MM.1S (cell line): ENCODE measurements around the gene M6PR.

ENCODE experiments used
- DNase-seq: peaks from one replicate; pipeline ENCODE4 v3.0.0-alpha.2; 2015
- H2AFZ ChIP-seq: fragments of 300-600 bp; sonication (generic); 2 replicates; pipeline ENCODE4 v1.6.0; 2016; ENCODE audit warnings: antibody characterized with exemption, low read length
- H3F3A ChIP-seq: fragments of 300-600 bp; sonication (generic); 2 replicates; pipeline ENCODE4 v1.6.1; 2016; ENCODE audit warnings: mild to moderate bottlenecking, antibody characterized with exemption, low read length, moderate library complexity, mixed read lengths; ENCODE audit not compliant: insufficient read depth
- H3K27ac ChIP-seq: fragments of 300-600 bp; sonication (generic); 2 replicates; pipeline ENCODE4 v1.5.1; 2016; ENCODE audit warnings: mild to moderate bottlenecking, low read length
- H3K27me3 ChIP-seq: fragments of 300-600 bp; sonication (generic); replicated peaks from 2 replicates; pipeline ENCODE4 v1.6.0; 2016; ENCODE audit warnings: low read length; ENCODE audit not compliant: insufficient read depth
- H3K36me3 ChIP-seq: fragments of 300-600 bp; sonication (generic); replicated peaks from 2 replicates; pipeline ENCODE4 v1.6.1; 2016; ENCODE audit warnings: mild to moderate bottlenecking, low read length, mixed read lengths; ENCODE audit not compliant: insufficient read depth
- H3K4me1 ChIP-seq: fragments of 300-600 bp; sonication (generic); 2 replicates; pipeline ENCODE4 v1.6.1; 2016; ENCODE audit warnings: low read length, mixed read lengths
- H3K4me2 ChIP-seq: fragments of 300-600 bp; sonication (generic); 2 replicates; pipeline ENCODE4 v1.6.0; 2016; ENCODE audit warnings: low read depth, low read length
- H3K4me3 ChIP-seq: fragments of 300-600 bp; sonication (generic); 2 replicates; pipeline ENCODE4 v1.5.1; 2016; ENCODE audit warnings: low read length, mixed read lengths
- H3K79me2 ChIP-seq: fragments of 300-600 bp; sonication (generic); 2 replicates; pipeline ENCODE4 v1.6.1; 2016; ENCODE audit warnings: mixed run types, low read length, mixed read lengths
- H3K9ac ChIP-seq: fragments of 300-600 bp; sonication (generic); 2 replicates; pipeline ENCODE4 v1.6.1; 2016; ENCODE audit warnings: low read length, mixed read lengths
- H3K9me2 ChIP-seq: fragments of 300-600 bp; sonication (generic); replicated peaks from 2 replicates; pipeline ENCODE4 v1.6.1; 2016; ENCODE audit warnings: mild to moderate bottlenecking, low read length, mixed read lengths; ENCODE audit not compliant: insufficient read depth
- H3K9me3 ChIP-seq: fragments of 300-600 bp; sonication (generic); replicated peaks from 2 replicates; pipeline ENCODE4 v1.6.1; 2016; ENCODE audit warnings: mild to moderate bottlenecking, low read length, mixed read lengths; ENCODE audit not compliant: insufficient read depth
- H4K20me1 ChIP-seq: fragments of 300-600 bp; sonication (generic); 2 replicates; pipeline ENCODE4 v1.6.1; 2016; ENCODE audit warnings: mild to moderate bottlenecking, low read length, moderate library complexity, mixed read lengths; ENCODE audit not compliant: insufficient read depth
- CTCF ChIP-seq: fragments of 300-600 bp; sonication (generic); IDR thresholded peaks from 2 replicates; pipeline ENCODE4 v1.5.1; 2016; ENCODE audit warnings: antibody characterized with exemption, low read length, mixed read lengths
- EZH2 ChIP-seq: fragments of 300-600 bp; sonication (generic); optimal IDR thresholded peaks from 2 replicates; pipeline ENCODE3; 2017; ENCODE audit warnings: low read depth, mild to moderate bottlenecking, antibody characterized with exemption, low read length, mixed read lengths
- EZH2phosphoT487 ChIP-seq: fragments of 300-600 bp; sonication (generic); IDR thresholded peaks from 2 replicates; pipeline ENCODE4 v1.6.1; 2018; ENCODE audit warnings: antibody characterized with exemption, low read length

M6PR gene

DNA sequence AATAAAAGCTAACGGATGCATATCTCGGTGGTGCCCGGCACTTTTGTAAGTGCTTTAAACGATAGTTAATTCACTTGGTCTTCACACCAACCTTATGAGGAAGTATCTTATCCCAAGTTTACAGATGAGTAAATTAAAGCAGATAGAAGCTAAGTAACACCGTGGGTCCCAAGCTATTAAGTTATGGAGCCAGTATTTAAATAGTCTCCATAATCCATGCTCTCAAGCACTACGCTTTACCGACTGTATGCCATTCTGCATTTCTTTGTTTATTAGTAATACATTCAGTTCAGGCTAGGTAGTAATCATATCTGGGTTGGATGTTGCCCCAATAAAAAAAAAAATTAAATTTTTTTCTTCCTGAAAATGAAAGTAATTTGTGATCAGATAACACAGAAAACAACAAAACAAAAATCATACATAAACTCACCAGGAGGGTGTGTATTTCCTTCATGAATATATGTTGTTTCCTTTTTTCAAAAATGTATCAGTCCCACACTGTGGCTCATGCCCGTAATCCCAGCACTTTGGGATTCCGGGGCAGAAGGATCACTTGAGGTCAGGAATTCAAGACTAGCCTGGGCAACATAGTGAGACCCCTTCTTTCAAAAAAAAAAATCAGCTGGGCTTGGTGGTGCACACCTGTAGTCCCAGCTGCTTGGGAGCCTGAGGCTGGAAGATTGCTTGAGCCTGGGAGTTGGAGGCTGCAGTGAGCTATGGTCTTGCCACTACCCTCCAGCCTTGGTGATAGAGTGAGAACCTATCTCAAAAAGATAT lies 1.4 kb upstream of the M6PR start:
- DNase-seq: peak; percentile 36
- 0 out of 2 replicates have a peak, but pooled peaks cover 5% of the 10 kb centered on the region for H4K20me1 ChIP-seq
- H3K27ac ChIP-seq: peak overlapping the region; percentile 94; the same call in 1 of the 2 replicates
- H3K36me3 ChIP-seq: peaks cover 5% of the 10 kb centered on the region; the same call in 1 of the 2 replicates
- no peaks in the 10 kb centered on the region for H3K9me2 ChIP-seq
- peak; percentile 10; the same call in 1 of the 2 replicates for TF ChIP-seq CTCF
- TF ChIP-seq EZH2phosphoT487: no peak
- H3K27me3 ChIP-seq: no peaks in the 10 kb centered on the region
- H3K4me2 ChIP-seq: peak overlapping the region; percentile 84
- H3K4me1 ChIP-seq: peaks cover 18% of the 10 kb centered on the region
- peak overlapping the region; percentile 98 for H3K4me3 ChIP-seq
- peak overlapping the region; percentile 88 for H2AFZ ChIP-seq
- H3K9me3 ChIP-seq: no peaks in the 10 kb centered on the region
- peak overlapping the region; percentile 94 for H3K9ac ChIP-seq
- H3F3A ChIP-seq: peaks cover 10% of the 10 kb centered on the region; the same call in 1 of the 2 replicates
- H3K79me2 ChIP-seq: peaks cover 36% of the 10 kb centered on the region

DNA sequence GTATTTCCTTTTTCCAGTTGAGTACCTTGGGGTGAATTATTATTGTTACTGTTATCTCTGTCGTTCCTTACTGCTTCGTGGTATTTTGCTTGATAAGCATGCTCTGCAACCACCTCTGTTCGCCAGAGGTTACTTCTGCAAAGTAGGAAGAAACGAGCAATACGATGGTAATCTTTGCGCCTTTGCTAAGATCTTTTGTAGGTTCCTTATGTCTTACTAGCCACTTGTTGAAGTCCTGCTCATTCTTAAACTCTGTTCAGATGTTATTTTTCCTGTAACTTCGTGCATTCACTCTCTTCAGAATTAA lies 729 bp upstream of the M6PR start:
- no peak for DNase-seq
- Histone ChIP-seq H3K27ac (peak overlapping the region; percentile 94; the same call in 1 of the 2 replicates), H3K9ac (peak overlapping the region; percentile 94), H2AFZ (peak overlapping the region; percentile 88), H3K4me2 (peak overlapping the region; percentile 84), H3K9me2 (no peaks in the 10 kb centered on the region), H3K79me2 (peaks cover 42% of the 10 kb centered on the region), H3K9me3 (no peaks in the 10 kb centered on the region), H3K4me3 (peak overlapping the region; percentile 98), H4K20me1 (0 out of 2 replicates have a peak, but pooled peaks cover 5% of the 10 kb centered on the region), H3F3A (peaks cover 10% of the 10 kb centered on the region; the same call in 1 of the 2 replicates), H3K4me1 (peaks cover 18% of the 10 kb centered on the region), H3K27me3 (no peaks in the 10 kb centered on the region), H3K36me3 (peaks cover 9% of the 10 kb centered on the region)
- no peak for TF ChIP-seq EZH2
- TF ChIP-seq EZH2phosphoT487: no peak
- no peak for TF ChIP-seq CTCF

- Histone ChIP-seq H2AFZ (peak overlapping the region; percentile 88), H3K27me3 (no peaks in the 10 kb centered on the region), H3K4me3 (peak overlapping the region; percentile 98), H3K79me2 (peaks cover 44% of the 10 kb centered on the region), H3K27ac (peak overlapping the region; percentile 94), H3K36me3 (peaks cover 17% of the 10 kb centered on the region), H3K9ac (peak overlapping the region; percentile 94), H4K20me1 (0 out of 2 replicates have a peak, but pooled peaks cover 5% of the 10 kb centered on the region), H3K4me2 (peak overlapping the region; percentile 84), H3K9me3 (no peaks in the 10 kb centered on the region), H3F3A (peaks cover 10% of the 10 kb centered on the region; the same call in 1 of the 2 replicates), H3K4me1 (peaks cover 18% of the 10 kb centered on the region), H3K9me2 (no peaks in the 10 kb centered on the region)
- peak; percentile 27 for DNase-seq
- TF ChIP-seq EZH2 (no peak), EZH2phosphoT487 (no peak), CTCF (no peak)
Observed at GRCh38 chr12:8948701-8949341, 624 bp downstream of the M6PR start.
